Measurements from ENCODE around the gene HAND1.

Gene HAND1

GRCh38 chr5:154444556-154445421 lies 33.2 kb downstream of the HAND1 start:
- no peak for TF ChIP-seq GATA2 (IDR thresholded peaks at IDR 0.05; ENCODE audit: low read depth, low read length)
- TF ChIP-seq GATA3 (IDR thresholded peaks at IDR 0.05; ENCODE audit: low read depth, low read length): no peak

GRCh38 chr5:154442801-154443200 lies 35.2 kb downstream of the HAND1 start:
- TF ChIP-seq GATA3 (IDR thresholded peaks at IDR 0.05; ENCODE audit: low read depth, low read length) (no peak), GATA2 (IDR thresholded peaks at IDR 0.05; ENCODE audit: low read depth, low read length) (no peak)

- TF ChIP-seq GATA3 (IDR thresholded peaks at IDR 0.05; ENCODE audit: low read depth, low read length) (no peak), GATA2 (IDR thresholded peaks at IDR 0.05; ENCODE audit: low read depth, low read length) (no peak)
These were observed 37.5 kb downstream of the HAND1 start for GRCh38 chr5:154440540-154440939.

- no peak for TF ChIP-seq GATA3 (IDR thresholded peaks at IDR 0.05; ENCODE audit: low read depth, low read length)
- TF ChIP-seq GATA2 (IDR thresholded peaks at IDR 0.05; ENCODE audit: low read depth, low read length): no peak
These were observed 40.6 kb downstream of the HAND1 start for GRCh38 chr5:154437281-154437965.

- TF ChIP-seq GATA3 (IDR thresholded peaks at IDR 0.05; ENCODE audit: low read depth, low read length): no peak
- TF ChIP-seq GATA2 (IDR thresholded peaks at IDR 0.05; ENCODE audit: low read depth, low read length): no peak
These were observed 42.8 kb downstream of the HAND1 start for GRCh38 chr5:154435226-154435625.

- no peak for TF ChIP-seq GATA2 (IDR thresholded peaks at IDR 0.05; ENCODE audit: low read depth, low read length)
These were observed 46.9 kb downstream of the HAND1 start for GRCh38 chr5:154430961-154431630.

GRCh38 chr5:154430466-154430865 lies 47.6 kb downstream of the HAND1 start:
- TF ChIP-seq GATA3 (IDR thresholded peaks at IDR 0.05; ENCODE audit: low read depth, low read length): no peak
- no peak for TF ChIP-seq GATA2 (IDR thresholded peaks at IDR 0.05; ENCODE audit: low read depth, low read length)

- TF ChIP-seq GATA2 (IDR thresholded peaks at IDR 0.05; ENCODE audit: low read depth, low read length) (no peak), GATA3 (IDR thresholded peaks at IDR 0.05; ENCODE audit: low read depth, low read length) (no peak)
These were observed 48.7 kb downstream of the HAND1 start for GRCh38 chr5:154429341-154429740.

- TF ChIP-seq GATA3 (IDR thresholded peaks at IDR 0.05; ENCODE audit: low read depth, low read length) (no peak), GATA2 (IDR thresholded peaks at IDR 0.05; ENCODE audit: low read depth, low read length) (no peak)
These were observed 49.8 kb downstream of the HAND1 start for GRCh38 chr5:154428208-154428607.

Measured in SH-SY5Y (cell line).